Activated CD4-positive, CD25-positive, alpha-beta regulatory T cell treated with anti-CD3 and anti-CD28 coated beads, Interleukin-2, amount 50 U/mL, for 24 hours (primary cell): ENCODE measurements around the gene RHEX.

Source experiments
- ATAC-seq, 2 donors: fragments of 150-1000 bp; cut with Tn5 transposase; one replicate each; pipeline ENCODE4 v1.10.0; 2021; ENCODE audit warnings: mild to moderate bottlenecking in 1 of 2, moderate library complexity in 1 of 2

Gene RHEX

GRCh38 chr1:206098242-206098919, 45.4 kb downstream of the RHEX start:
- no peak for ATAC-seq

- no peak for ATAC-seq
These were observed 47.3 kb downstream of the RHEX start for GRCh38 chr1:206100226-206100815.

- ATAC-seq, result no peak
These were observed 48.5 kb downstream of the RHEX start for GRCh38 chr1:206101351-206102045.

- no peak for ATAC-seq
These were observed 49.4 kb downstream of the RHEX start for GRCh38 chr1:206102292-206102936.

GRCh38 chr1:206103979-206104378, 51.0 kb downstream of the RHEX start:
- no peak for ATAC-seq

- ATAC-seq, result no peak
These were observed 52.6 kb downstream of the RHEX start for GRCh38 chr1:206105464-206105995.

GRCh38 chr1:206106328-206107167, 53.6 kb downstream of the RHEX start:
- ATAC-seq, result peak; percentile 63 to 85

- ATAC-seq, result no peak
These were observed 54.2 kb downstream of the RHEX start for GRCh38 chr1:206107168-206107544.

GRCh38 chr1:206108635-206109034, 55.7 kb downstream of the RHEX start:
- ATAC-seq, result no peak

GRCh38 chr1:206109718-206110117, 56.7 kb downstream of the RHEX start:
- ATAC-seq, result no peak

- ATAC-seq, result no peak
These were observed 57.2 kb downstream of the RHEX start for GRCh38 chr1:206110161-206110560.

GRCh38 chr1:206110820-206111219, 57.8 kb downstream of the RHEX start:
- no peak for ATAC-seq

- no peak for ATAC-seq
These were observed 58.4 kb downstream of the RHEX start for GRCh38 chr1:206111271-206111927.

- no peak for ATAC-seq
These were observed 59.8 kb downstream of the RHEX start for GRCh38 chr1:206112600-206113301.

GRCh38 chr1:206114692-206115640, 62.0 kb downstream of the RHEX start:
- no peak for ATAC-seq

GRCh38 chr1:206115791-206116190, 62.8 kb downstream of the RHEX start:
- no peak for ATAC-seq

- no peak for ATAC-seq
These were observed 63.4 kb downstream of the RHEX start for GRCh38 chr1:206116191-206116872.

- ATAC-seq, result no peak
These were observed 63.8 kb downstream of the RHEX start for GRCh38 chr1:206116873-206117150.

- peak in 1 of 2 donors; percentile 30 for ATAC-seq
These were observed 64.4 kb downstream of the RHEX start, which contains the start of gene AVPR1B for GRCh38 chr1:206117151-206117948. AVPR1B (minus strand) TSS chr1:206117388; CDS start chr1:206116890, 498 bp downstream.
